Superior temporal gyrus (tissue), 1 donor: ENCODE measurements around the gene DPP4.
"Not testable (repeated sequence)": the region's sequence is repeated elsewhere in the genome, so short reads cannot be mapped to it uniquely, and the experiment has no call there.

Source experiments
- DNase-seq: peaks from one replicate; pipeline ENCODE4 v3.0.0-alpha.2; 2016; ENCODE audit errors: extremely low spot score

The DPP4 gene

GRCh38 chr2:161961061-161961460 lies 113.0 kb downstream of the DPP4 start:
- no peak for DNase-seq

- DNase-seq = no peak
These were observed 117.3 kb downstream of the DPP4 start for GRCh38 chr2:161956738-161957137.

- DNase-seq = no peak
These were observed 118.8 kb downstream of the DPP4 start for GRCh38 chr2:161955211-161955610.

- no peak for DNase-seq
These were observed 119.9 kb downstream of the DPP4 start for GRCh38 chr2:161954103-161954502.

- DNase-seq = not testable (repeated sequence)
These were observed 120.6 kb downstream of the DPP4 start for GRCh38 chr2:161953367-161953766.

GRCh38 chr2:161952783-161953191 lies 121.2 kb downstream of the DPP4 start:
- no peak for DNase-seq

- DNase-seq = peak; percentile 48
These were observed 126.2 kb downstream of the DPP4 start for GRCh38 chr2:161947836-161948235.

GRCh38 chr2:161947406-161947805 lies 126.6 kb downstream of the DPP4 start:
- DNase-seq = peak; percentile 55

GRCh38 chr2:161946489-161947107 lies 127.4 kb downstream of the DPP4 start:
- peak; percentile 82 for DNase-seq

GRCh38 chr2:161943011-161943410 lies 131.0 kb downstream of the DPP4 start:
- DNase-seq = no peak
